K562 (cell line): Measurements from ENCODE around the gene DCAF4L1. TPM values are rescaled to one million over a fixed set of nuclear protein-coding genes. Genes with fewer than 3 reads are reported as not detected.

Source experiments
- ATAC-seq: fragments of 200-7000 bp; cut with Tn5 transposase; 3 replicates; pipeline ENCODE4 v1.9.1; 2020; ENCODE audit warnings: moderate library complexity
- BruUV-seq: library from RNA; stranded (reverse); fragments of 400-500 nt; replicated peaks from 2 replicates; lab custom pipeline; 2021; lab: Mats Ljungman, UMichigan
- CTCF ChIA-PET: fragments of 300-600 bp; formaldehyde crosslinking; extraction: SDS; loops from one replicate; lab custom pipeline; 2021; ENCODE audit warnings: low intra/inter-chr PET ratio; lab: Yijun Ruan, JAX
- POLR2A ChIA-PET: fragments of 300-600, 350-650 bp; sonication (Branson Sonifier 250); formaldehyde crosslinking; extraction: SDS; loops from one replicate; lab custom pipeline; 2021; ENCODE audit warnings: antibody characterized with exemption, inconsistent platforms; lab: Yijun Ruan, JAX
- DNase-seq, 4 experiments: peaks; one replicate each; pipeline versions ENCODE4 v3.0.0 to v3.0.0-alpha.2; 2011 to 2018; ENCODE audit warnings: low spot score in 3 of 4, mixed read lengths in 3 of 4; ENCODE audit errors: extremely low read depth in 1 of 4
- FAIRE-seq: peaks from 2 replicates; lab custom pipeline; 2011; peaks lifted over from hg19 to GRCh38; lab: Jason Lieb, UNC
- H2AFZ ChIP-seq: 2 replicates; pipeline ENCODE4 v1.6.0; 2011; ENCODE audit warnings: low read depth, low read length, control low read depth, inconsistent platforms
- H3K27ac ChIP-seq: fragments of 200-600 bp; 3 replicates; pipeline ENCODE4 v1.8.0; 2011; ENCODE audit warnings: low read depth, mild to moderate bottlenecking, control low read depth, inconsistent platforms, low read length, moderate library complexity, mixed read lengths; ENCODE audit errors: extremely low read depth
- H3K27me3 ChIP-seq, 2 experiments: fragments of 300-600 bp in 1 of 2; 2 replicates in 1 of 2; 3 replicates in 1 of 2; pipeline versions ENCODE4 v1.6.0 to v1.8.0; 2011; ENCODE audit warnings: inconsistent platforms in 2 of 2, low read length in 2 of 2, mild to moderate bottlenecking in 1 of 2, mixed read lengths in 1 of 2, moderate library complexity in 1 of 2; ENCODE audit not compliant: control insufficient read depth in 2 of 2, insufficient read depth in 2 of 2
- H3K36me3 ChIP-seq: fragments of 300-600 bp; 3 replicates; pipeline ENCODE4 v1.8.0; 2011; ENCODE audit warnings: mild to moderate bottlenecking, low read length, inconsistent platforms; ENCODE audit not compliant: control insufficient read depth, insufficient read depth
- H3K4me1 ChIP-seq, 2 experiments: fragments of 200-600 bp in 1 of 2; replicated peaks in 1 of 2; 2 replicates in 1 of 2; 3 replicates in 1 of 2; pipeline versions ENCODE4 v1.5.1 to v1.8.0; 2011; ENCODE audit warnings: inconsistent platforms in 2 of 2, low read length in 2 of 2, mild to moderate bottlenecking in 1 of 2, mixed read lengths in 1 of 2, moderate library complexity in 1 of 2; ENCODE audit not compliant: control insufficient read depth in 2 of 2, insufficient read depth in 2 of 2
- H3K4me2 ChIP-seq: 2 replicates; pipeline ENCODE4 v1.6.1; 2011; ENCODE audit warnings: low read length, control low read depth, inconsistent platforms, mixed read lengths; ENCODE audit not compliant: insufficient read depth
- H3K4me3 ChIP-seq: fragments of 200-600 bp; sonication (generic), shearing (Covaris generic); 2 replicates; pipeline ENCODE4 v1.5.1; 2016; ENCODE audit warnings: control low read depth, inconsistent platforms
- H3K79me2 ChIP-seq: fragments of 200-600 bp; 3 replicates; pipeline ENCODE4 v1.8.0; 2011; ENCODE audit warnings: low read length, inconsistent platforms; ENCODE audit not compliant: control insufficient read depth, insufficient read depth
- H3K9ac ChIP-seq, 2 experiments: 2 replicates each; pipeline versions ENCODE4 v1.6.0 to v1.6.1; 2011; ENCODE audit warnings: low read depth in 2 of 2, low read length in 2 of 2, control low read depth in 1 of 2, inconsistent platforms in 1 of 2, mild to moderate bottlenecking in 1 of 2, mixed read lengths in 1 of 2; ENCODE audit not compliant: insufficient read depth in 1 of 2
- H3K9me1 ChIP-seq: one replicate; pipeline ENCODE4 v1.6.0; 2011; ENCODE audit warnings: inconsistent platforms, mild to moderate bottlenecking, low read length, moderate library complexity; ENCODE audit not compliant: control insufficient read depth, insufficient read depth
- H3K9me3 ChIP-seq: replicated peaks from 2 replicates; pipeline ENCODE4 v1.5.1; 2011; ENCODE audit warnings: low read depth, low read length, inconsistent platforms; ENCODE audit not compliant: control insufficient read depth, insufficient read depth
- H4K20me1 ChIP-seq: replicated peaks from 2 replicates; pipeline ENCODE4 v1.6.1; 2011; ENCODE audit warnings: low read length, inconsistent platforms, mixed read lengths; ENCODE audit not compliant: control insufficient read depth, insufficient read depth
- ARID3A ChIP-seq: IDR thresholded peaks from 2 replicates; pipeline ENCODE4 v1.6.1; 2012; ENCODE audit warnings: low read depth, low read length, improper control_type of control experiment, borderline replicate concordance
- CEBPB ChIP-seq: fragments of 450-650 bp; IDR thresholded peaks from 2 replicates; pipeline ENCODE4 v1.6.1; 2016; ENCODE audit warnings: missing genetic modification characterization, missing compliant biosample characterization
- HCFC1 ChIP-seq: IDR thresholded peaks from 2 replicates; pipeline ENCODE4 v1.6.1; 2012; ENCODE audit warnings: low read depth, low read length, improper control_type of control experiment
- PYGO2 ChIP-seq: fragments of 450-650 bp; IDR thresholded peaks from 2 replicates; pipeline ENCODE4 v1.6.1; 2016; ENCODE audit warnings: mild to moderate bottlenecking, missing genetic modification characterization, moderate library complexity, missing compliant biosample characterization
- ZBTB11 ChIP-seq, 3 experiments: fragments of 200-800 bp in 1 of 3; fragments of 250-450 bp in 1 of 3; fragments of 450-650 bp in 1 of 3; sonication (Bioruptor Pico) in 1 of 3; sonication (Bioruptor generic) in 1 of 3; formaldehyde crosslinking in 1 of 3; IDR thresholded peaks; 2 replicates each; pipeline versions ENCODE4 v1.6.1 to v1.8.0; 2016 to 2022; ENCODE audit warnings: mild to moderate bottlenecking in 2 of 3, missing genetic modification characterization in 2 of 3, missing compliant biosample characterization in 1 of 3, moderate library complexity in 1 of 3
- ZNF197 ChIP-seq: fragments of 200-800 bp; sonication (Bioruptor generic); IDR thresholded peaks from 2 replicates; pipeline ENCODE4 v1.6.1; 2016; ENCODE audit warnings: low read depth, missing genetic modification characterization, missing compliant biosample characterization
- WGBS: fragments of 100-300 bp; shearing (Covaris generic); methylation state at CpG from one replicate; pipeline ENCODE4 v1.1.6; 2016; ENCODE audit warnings: low coverage, mixed read lengths; ENCODE audit not compliant: insufficient coverage; ENCODE audit errors: missing lambda C conversion rate; 5-methylcytosine and 5-hydroxymethylcytosine counted together
- in situ Hi-C: fragments of 300-500 bp; cut with MboI; formaldehyde crosslinking; loops from 4 replicates; pipeline ENCODE4 v1.15.0; 2018; ENCODE audit warnings: inconsistent platforms, mixed read lengths
- intact Hi-C: fragments of 100-400 bp; cut with micrococcal nuclease; formaldehyde crosslinking; loops from 2 replicates; pipeline ENCODE4 v1.14.2; 2022
- polyA plus RNA-seq, 8 experiments: library from polyadenylated mRNA; depleted of rRNA in 4 of 8; stranded (reverse) in 5 of 8; unstranded in 3 of 8; fragments of >200 nt; fragmentation: Nextera tagmentation in 2 of 8; fragmentation: Illumina TruSeq in 1 of 8; extraction: Ambion mirVana in 2 of 8; extraction: Trizol in 1 of 8; gene quantifications; 2 replicates each; pipeline versions ENCODE4 v1.2.1 to v1.2.3, GENCODE V29; 2011 to 2014; ENCODE audit warnings: inconsistent platforms in 1 of 8, missing spikeins in 1 of 8
- total RNA-seq, 7 experiments: library from RNA; depleted of rRNA in 6 of 7; stranded (reverse); fragments of >200 nt in 6 of 7; fragmentation: Illumina TruSeq in 2 of 7; extraction: Trizol in 2 of 7; gene quantifications; 2 replicates each; pipeline versions ENCODE4 v1.2.1 to v1.2.3, GENCODE V29; 2011 to 2021; ENCODE audit warnings: low replicate concordance in 1 of 7

DCAF4L1 gene
- total and polyA plus RNA-seq, 9 of the 15 experiments (the other 6 are each of a cell fraction or from before 2014, with no cell fraction given), result 0.17 to 0.64 (median 0.36) TPM

GRCh38 chr4:41981456-41981855 is at the start of gene DCAF4L1 (continued):
- TF ChIP-seq ARID3A, result no peak
- TF ChIP-seq ZBTB11 (CRISPR knock-in tag; IDR thresholded peaks at IDR 0.05), result no peak

- Histone ChIP-seq H3K79me2 (peaks cover 30% of the 10 kb centered on the region), H3K4me2 (no peak overlapping the region), H4K20me1 (no peaks in the 10 kb centered on the region), H3K9ac (no peak overlapping the region), H3K27me3 (peaks cover 0 to 4% of the 10 kb centered on the region in 2 experiments; a peak in 2 of 5 replicates), H3K36me3 (peaks cover 10% of the 10 kb centered on the region; the same call in 2 of the 3 replicates), H3K27ac (no peak overlapping the region), H3K9me1 (no peaks in the 10 kb centered on the region), H3K4me3 (no peak overlapping the region), H2AFZ (no peak overlapping the region), H3K9me3 (no peaks in the 10 kb centered on the region), H3K4me1 (peaks cover 5 to 6% of the 10 kb centered on the region in 2 experiments; a peak in 1 of 5 replicates)
- ChIA-PET CTCF (no interaction called here), POLR2A (no interaction called here)
- no peak for FAIRE-seq
- WGBS, result 28% methylated on average over 3 of the region's 3 CpGs
- BruUV-seq, result no TSS peak
- TF ChIP-seq ZNF197 (CRISPR knock-in tag) (no peak), CEBPB (peak; percentile 84), HCFC1 (no peak), PYGO2 (tag) (no peak)
- no peak for ATAC-seq
- intact Hi-C loops (no loop called here), in situ Hi-C loops (no loop called here)
- DNase-seq, result no peak
These were observed 48.6 kb upstream of the DCAF4L1 start for GRCh38 chr4:41932988-41933387.
